Measurements from ENCODE around the gene DOK7.

The DOK7 gene

GRCh38 chr4:3485011-3485791, 22.1 kb downstream of the DOK7 start:
- FAIRE-seq (no peak), DNase-seq (ENCODE audit: insufficient read length, low spot score) (no peak)

DNA sequence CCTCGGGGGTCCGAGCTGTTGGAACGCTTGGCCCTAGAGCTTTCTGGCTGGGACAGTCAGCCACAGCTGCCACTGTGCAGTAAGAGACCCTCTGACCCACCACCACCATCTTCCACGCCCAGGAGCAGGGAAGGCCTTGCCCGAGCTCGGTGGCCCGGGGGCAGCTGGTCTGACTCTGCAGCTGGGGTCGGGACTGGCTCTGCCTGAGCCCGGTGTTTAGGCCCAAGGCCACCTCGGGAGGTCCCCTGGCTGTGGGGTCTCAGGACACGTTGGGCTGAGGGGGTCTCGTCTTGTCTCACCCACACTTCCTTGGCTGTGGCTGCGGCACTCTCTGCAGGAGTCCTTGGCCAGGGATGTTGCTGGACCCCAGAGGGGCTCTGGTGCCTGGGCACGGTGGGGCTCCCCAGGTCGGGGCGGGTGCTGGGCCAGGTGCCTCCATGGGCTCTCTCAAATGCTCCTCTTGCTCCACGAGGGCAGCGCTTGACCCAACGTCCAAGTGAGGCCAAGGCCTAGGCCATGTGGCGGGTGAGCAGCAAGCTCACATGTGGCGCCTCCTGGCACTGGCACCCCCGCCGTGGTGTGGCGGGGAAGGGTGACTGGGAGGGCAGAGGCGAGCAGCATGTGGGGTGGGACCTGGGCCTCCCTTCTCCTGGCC, 22.9 kb downstream of the DOK7 start:
- DNase-seq (ENCODE audit: insufficient read length, low spot score) = no peak
- FAIRE-seq = no peak

DNA sequence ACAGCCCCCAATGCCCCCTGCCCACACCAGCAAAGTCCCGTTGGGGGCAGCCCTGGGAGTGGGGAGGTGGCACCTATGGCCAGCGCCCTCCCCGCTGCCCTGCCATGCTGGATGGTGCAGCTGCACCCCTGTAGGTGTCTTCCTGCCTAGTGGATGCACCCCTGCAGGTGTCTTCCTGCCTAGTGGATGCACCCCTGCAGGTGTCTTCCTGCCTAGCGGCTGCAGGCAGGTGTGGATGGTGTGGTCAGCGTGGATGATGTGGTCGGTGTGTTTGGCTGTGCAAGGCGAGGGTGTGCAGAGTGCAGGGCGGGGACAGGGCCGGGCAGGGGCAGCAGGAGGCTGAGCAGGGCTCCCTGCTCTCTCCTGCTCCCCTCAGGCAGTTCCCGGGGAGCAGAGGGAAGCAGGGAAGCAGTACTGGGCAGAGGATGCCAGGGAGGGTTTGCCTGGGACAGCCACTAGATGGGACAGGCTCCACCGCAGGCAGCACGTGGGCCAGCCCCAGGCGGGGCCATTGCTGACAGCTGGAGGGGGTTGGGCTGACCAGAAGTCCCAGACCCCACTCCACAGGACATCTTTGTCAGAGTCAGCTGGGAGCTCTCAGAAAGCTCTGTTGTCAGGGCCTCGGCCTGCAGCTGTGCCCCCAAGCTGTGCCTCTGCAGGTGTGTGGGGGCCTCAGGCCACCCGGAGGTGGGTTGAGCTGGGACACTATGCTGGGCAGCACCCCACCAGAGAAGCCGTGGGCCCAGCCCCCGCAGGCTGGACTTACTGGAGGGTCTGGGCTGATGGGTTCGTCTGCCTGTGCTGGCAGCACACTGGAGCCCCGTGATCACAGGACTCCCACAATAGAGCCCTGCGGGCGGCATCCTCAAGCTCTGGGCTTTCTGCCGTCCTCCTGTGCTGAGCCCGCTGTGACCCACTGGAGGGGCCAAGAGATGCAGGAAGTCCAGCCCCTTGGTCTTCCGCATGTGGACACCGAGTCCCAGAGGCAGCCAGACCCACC, 23.7 kb downstream of the DOK7 start:
- FAIRE-seq (no peak), DNase-seq (ENCODE audit: insufficient read length, low spot score) (no peak)

DNA sequence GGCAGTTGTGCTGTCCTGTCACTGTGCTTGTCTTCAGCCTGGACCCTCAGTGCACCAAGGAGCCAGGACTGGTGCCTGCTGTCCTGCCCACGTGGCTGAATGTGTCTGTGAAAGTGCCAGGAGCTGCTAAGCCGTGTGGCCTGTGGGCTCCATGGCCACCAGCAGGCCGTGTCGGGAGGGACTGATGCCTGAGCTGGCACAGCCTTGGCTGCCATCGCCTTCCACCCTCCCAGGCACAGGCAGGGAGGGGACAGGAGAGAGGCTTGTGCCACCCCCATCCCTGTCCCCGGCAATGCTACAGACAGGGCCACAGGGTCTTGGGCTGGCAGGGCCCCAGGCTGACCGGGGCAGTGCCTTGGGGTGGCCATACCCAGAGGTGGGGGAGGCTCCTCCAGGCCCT, 24.8 kb downstream of the DOK7 start:
- FAIRE-seq (no peak), DNase-seq (ENCODE audit: insufficient read length, low spot score) (no peak)

GRCh38 chr4:3488820-3489219, 25.7 kb downstream of the DOK7 start:
- DNase-seq (ENCODE audit: insufficient read length, low spot score) (no peak), FAIRE-seq (no peak)

DNA sequence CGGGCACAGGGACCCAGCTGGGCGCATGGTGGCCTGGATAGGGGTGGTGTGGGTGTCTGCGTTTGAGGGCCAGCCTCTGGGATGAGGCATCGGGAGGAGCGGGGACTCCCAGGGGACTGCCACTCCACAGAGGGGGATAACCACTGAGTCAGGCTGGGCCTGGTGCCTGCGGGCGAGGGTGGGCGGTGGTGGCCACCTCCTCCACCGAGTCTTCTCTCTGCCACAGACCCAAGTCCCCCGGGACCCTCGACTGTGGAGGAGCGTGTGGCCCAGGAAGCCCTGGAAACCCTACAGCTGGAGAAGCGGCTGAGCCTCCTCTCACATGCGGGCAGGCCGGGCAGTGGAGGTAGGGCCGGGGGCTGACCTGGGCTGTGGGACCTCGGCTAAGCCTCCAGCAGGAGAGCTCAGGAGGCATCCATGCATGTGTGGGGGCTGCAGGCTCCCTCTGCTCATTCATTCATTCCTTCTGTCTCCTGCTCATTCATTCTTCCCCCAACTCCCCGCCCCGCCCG, 26.4 kb downstream of the DOK7 start:
- FAIRE-seq (no peak), DNase-seq (ENCODE audit: insufficient read length, low spot score) (no peak)

DNA sequence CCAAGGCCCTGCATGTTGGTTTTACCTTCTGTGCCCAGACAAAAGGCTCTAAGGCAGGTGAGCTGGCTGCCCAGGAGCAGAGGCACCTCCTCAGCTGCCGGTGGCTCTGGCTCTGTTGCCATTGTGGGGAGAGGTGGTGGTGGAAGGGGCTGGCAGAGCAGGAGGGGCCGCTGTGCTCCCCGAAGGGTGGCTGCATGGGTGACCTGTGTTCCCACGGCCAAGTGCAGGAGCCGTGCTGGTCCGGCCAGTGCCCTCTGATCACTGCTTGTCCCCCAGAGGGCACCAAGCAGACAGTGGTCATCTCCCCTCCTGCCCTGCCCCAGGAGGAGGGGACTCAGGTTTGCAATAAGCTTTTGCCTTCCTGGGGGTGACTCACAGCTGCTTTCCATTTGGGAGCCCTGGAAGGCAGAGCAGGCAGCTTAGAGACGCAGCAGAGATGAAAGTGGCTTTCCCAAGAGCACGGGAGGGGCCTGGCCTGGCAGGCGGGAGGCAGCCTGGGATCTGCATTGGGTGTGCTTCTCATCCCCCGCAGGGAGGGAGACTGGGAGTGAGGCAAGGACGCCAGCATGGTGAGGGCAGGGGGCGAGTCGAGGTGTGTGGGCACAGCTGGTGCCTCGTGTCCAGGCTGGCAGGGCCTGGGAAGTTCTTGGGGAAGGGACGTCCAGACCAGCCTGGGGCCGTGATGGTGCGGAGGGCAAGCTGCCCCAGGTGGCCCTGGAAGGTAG, 28.7 kb downstream of the DOK7 start:
- DNase-seq (ENCODE audit: insufficient read length, low spot score) (no peak), FAIRE-seq (no peak)

DNA sequence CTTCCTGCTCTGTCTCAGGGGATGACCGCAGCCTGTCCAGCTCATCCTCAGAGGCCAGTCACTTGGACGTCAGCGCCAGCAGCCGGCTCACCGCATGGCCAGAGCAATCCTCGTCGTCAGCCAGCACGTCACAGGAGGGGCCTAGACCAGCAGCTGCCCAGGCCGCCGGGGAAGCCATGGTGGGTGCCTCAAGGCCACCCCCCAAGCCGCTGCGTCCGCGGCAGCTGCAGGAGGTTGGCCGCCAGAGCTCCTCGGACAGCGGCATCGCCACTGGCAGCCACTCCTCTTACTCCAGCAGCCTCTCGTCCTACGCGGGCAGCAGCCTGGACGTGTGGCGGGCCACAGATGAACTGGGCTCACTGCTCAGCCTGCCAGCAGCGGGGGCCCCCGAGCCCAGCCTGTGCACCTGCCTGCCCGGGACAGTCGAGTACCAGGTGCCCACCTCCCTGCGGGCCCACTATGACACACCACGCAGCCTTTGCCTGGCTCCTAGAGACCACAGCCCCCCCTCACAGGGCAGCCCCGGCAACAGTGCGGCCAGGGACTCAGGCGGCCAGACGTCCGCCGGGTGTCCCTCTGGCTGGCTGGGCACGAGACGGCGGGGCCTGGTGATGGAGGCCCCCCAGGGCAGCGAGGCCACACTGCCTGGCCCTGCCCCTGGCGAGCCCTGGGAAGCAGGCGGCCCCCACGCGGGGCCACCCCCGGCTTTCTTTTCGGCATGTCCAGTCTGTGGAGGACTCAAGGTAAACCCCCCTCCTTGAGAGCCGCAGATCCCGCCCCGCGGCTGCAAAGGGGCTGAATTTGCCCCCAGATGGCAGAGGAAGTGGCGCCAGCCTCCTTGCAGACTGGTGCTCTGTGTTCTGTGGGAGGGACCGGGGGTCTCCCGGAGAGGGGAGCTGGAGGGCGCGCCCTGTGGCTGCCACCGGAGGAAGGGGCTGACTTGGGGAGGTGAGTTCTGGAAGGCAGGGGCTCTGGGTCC, 29.9 kb downstream of the DOK7 start:
- DNase-seq (ENCODE audit: insufficient read length, low spot score) (no peak), FAIRE-seq (no peak)

GRCh38 chr4:3493720-3494461, 30.8 kb downstream of the DOK7 start:
- DNase-seq (ENCODE audit: insufficient read length, low spot score) (no peak), FAIRE-seq (no peak)

GRCh38 chr4:3494462-3494871, 31.4 kb downstream of the DOK7 start:
- FAIRE-seq (no peak), DNase-seq (ENCODE audit: insufficient read length, low spot score) (no peak)

- DNase-seq (ENCODE audit: insufficient read length, low spot score) (no peak), FAIRE-seq (no peak)
These were observed 32.3 kb downstream of the DOK7 start for GRCh38 chr4:3495204-3495975.

- no peak for DNase-seq (ENCODE audit: insufficient read length, low spot score)
- FAIRE-seq = no peak
These were observed 32.9 kb downstream of the DOK7 start for GRCh38 chr4:3496021-3496420.

GRCh38 chr4:3497095-3497494, 34.0 kb downstream of the DOK7 start:
- no peak for FAIRE-seq
- DNase-seq (ENCODE audit: insufficient read length, low spot score) = no peak

- DNase-seq (ENCODE audit: insufficient read length, low spot score) (no peak), FAIRE-seq (no peak)
These were observed 34.6 kb downstream of the DOK7 start for GRCh38 chr4:3497523-3498389.

DNA sequence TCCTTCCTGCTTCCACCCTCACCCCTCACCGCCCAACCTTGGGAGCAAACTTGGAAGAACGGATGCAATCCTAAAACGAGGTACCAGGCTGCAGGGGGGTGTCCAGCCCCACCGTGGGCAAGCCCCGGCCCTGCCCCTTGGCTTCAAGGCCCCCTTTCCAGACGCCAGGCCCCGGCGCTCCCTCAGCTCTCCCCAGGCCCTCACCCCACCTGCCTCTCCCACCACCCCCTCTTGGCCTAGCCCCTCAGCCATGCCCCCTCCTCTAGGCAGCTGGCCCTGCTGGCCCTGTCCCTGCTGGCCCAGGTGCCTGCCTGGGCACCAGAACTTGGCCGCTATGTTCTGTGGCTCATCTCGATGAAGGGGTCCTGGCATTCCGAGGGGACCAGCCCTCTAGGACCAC, 35.3 kb downstream of the DOK7 start:
- FAIRE-seq (no peak), DNase-seq (ENCODE audit: insufficient read length, low spot score) (no peak)

DNA sequence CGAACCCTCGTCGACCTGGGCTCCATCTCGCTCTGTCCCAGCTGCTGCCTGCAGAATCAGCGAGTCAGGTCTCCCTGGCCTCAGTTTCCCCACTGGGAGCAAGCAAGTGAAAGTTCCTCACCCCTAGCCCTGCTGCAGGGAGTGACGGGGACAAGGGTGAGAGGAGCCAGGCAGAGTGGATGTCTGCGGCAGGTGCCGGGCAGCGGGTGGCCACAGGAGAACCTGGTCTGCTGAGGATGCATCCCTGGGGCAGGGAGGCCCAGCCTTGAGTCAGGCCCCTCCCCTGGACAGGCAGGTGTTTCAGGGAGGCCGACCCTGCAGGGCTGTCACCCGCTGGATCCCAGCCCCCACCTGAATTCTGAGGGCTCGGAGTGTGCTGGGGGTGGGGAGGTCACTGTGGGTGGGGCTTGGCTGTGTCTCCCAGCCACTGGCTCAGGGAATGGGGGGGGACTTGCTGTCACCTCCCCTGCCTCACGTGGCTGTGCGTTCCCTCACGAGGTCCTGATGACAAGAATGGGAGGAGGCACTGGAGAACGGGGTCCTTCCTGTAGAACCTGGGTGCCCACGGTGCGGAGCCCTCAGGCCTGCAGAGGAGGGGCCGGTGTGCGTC, 35.9 kb downstream of the DOK7 start:
- no peak for FAIRE-seq
- no peak for DNase-seq (ENCODE audit: insufficient read length, low spot score)
